Epithelial cell of proximal tubule (primary cell): ENCODE measurements around the gene AGXT2. TPM values are rescaled to one million over a fixed set of nuclear protein-coding genes. Genes with fewer than 3 reads are reported as not detected.
"Not testable (repeated sequence)": the region's sequence is repeated elsewhere in the genome, so short reads cannot be mapped to it uniquely, and the experiment has no call there.

ENCODE experiments used
- DNase-seq: peaks from one replicate; pipeline ENCODE4 v3.0.0-alpha.2; 2011; ENCODE audit warnings: low read depth
- H3K4me3 ChIP-seq: 2 replicates; pipeline ENCODE4 v1.5.1; 2011; ENCODE audit warnings: low read depth, mild to moderate bottlenecking, low read length
- CTCF ChIP-seq: conservative IDR thresholded peaks from 2 replicates; pipeline ENCODE4 v1.5.1; 2012; ENCODE audit warnings: low read depth, mild to moderate bottlenecking, low read length
- total RNA-seq: library from RNA; depleted of rRNA; stranded (reverse); fragments of >200 nt; gene quantifications from 2 replicates; pipeline ENCODE4 v1.2.3, GENCODE V29; 2015

Gene AGXT2
- total RNA-seq, 1 donor from 2014 or later, result not detected

GRCh38 chr5:35042781-35043180 lies 5.0 kb downstream of the AGXT2 start:
- no peak for DNase-seq
- TF ChIP-seq CTCF, result no peak
- H3K4me3 ChIP-seq, result no peak overlapping the region

- no peak overlapping the region for H3K4me3 ChIP-seq
- TF ChIP-seq CTCF, result no peak
- DNase-seq, result no peak
Measured at GRCh38 chr5:35041261-35041660, 6.5 kb downstream of the AGXT2 start.

- no peak for TF ChIP-seq CTCF
- no peak overlapping the region for H3K4me3 ChIP-seq
- DNase-seq, result no peak
Measured at GRCh38 chr5:35038891-35039290, 8.9 kb downstream of the AGXT2 start.

GRCh38 chr5:35036536-35036935 lies 11.2 kb downstream of the AGXT2 start:
- no peak for DNase-seq
- H3K4me3 ChIP-seq, result no peak overlapping the region
- TF ChIP-seq CTCF, result no peak

- not testable (repeated sequence) for H3K4me3 ChIP-seq, DNase-seq
Measured at GRCh38 chr5:35035929-35036328, 11.8 kb downstream of the AGXT2 start.

GRCh38 chr5:35035271-35035670 lies 12.5 kb downstream of the AGXT2 start:
- no peak for TF ChIP-seq CTCF
- no peak overlapping the region for H3K4me3 ChIP-seq

GRCh38 chr5:35032356-35032755 lies 15.4 kb downstream of the AGXT2 start:
- no peak for DNase-seq
- no peak for TF ChIP-seq CTCF

More at GRCh38 chr5:35035271-35035670, 12.5 kb downstream of the AGXT2 start:
- DNase-seq, result no peak

GRCh38 chr5:35031276-35031675 lies 16.5 kb downstream of the AGXT2 start:
- peak; percentile 91 for DNase-seq
- TF ChIP-seq CTCF, result no peak
- no peak overlapping the region for H3K4me3 ChIP-seq

More at GRCh38 chr5:35032356-35032755, 15.4 kb downstream of the AGXT2 start:
- no peak overlapping the region for H3K4me3 ChIP-seq
